Measurements from ENCODE around the gene PALD1.

PALD1 gene

DNA sequence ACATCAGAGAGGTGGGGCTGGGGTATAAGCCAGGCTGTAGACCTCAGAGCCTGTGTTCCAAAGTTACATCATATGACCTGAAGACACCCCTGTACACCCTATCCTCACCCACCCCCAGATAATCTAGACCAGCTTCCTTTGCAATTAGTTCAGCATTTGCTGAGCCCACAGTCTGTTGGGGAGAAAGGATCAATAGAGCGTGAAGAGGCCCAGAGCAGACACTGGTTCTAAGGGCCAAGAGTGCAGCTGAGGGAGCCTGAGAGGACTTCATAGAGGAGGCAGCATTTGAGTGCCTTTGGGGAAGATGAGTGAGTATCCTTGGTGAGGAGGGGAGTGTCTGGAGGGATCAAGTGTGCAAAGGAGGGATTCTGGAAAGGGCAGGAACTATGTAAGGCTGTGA lies 65.3 kb downstream of the PALD1 start:
- Histone ChIP-seq H3K4me2 (no peak overlapping the region), H3K79me2 (ENCODE audit: insufficient read depth, low read depth) (no peaks in the 10 kb centered on the region), H3K27ac (no peak overlapping the region), H3K27me3 (ENCODE audit: insufficient read depth, low read depth) (no peaks in the 10 kb centered on the region), H3K9ac (no peak overlapping the region), H3K4me3 (IDR thresholded peaks at IDR 0.05; ENCODE audit: insufficient read depth, low read depth, low read length) (no peak overlapping the region), H4K20me1 (ENCODE audit: insufficient read depth) (no peaks in the 10 kb centered on the region), H3K4me1 (ENCODE audit: low read depth, poor library complexity, severe bottlenecking) (no peaks in the 10 kb centered on the region), H3K36me3 (ENCODE audit: insufficient read depth) (no peaks in the 10 kb centered on the region), H2AFZ (ENCODE audit: low read depth) (no peak overlapping the region)
- TF ChIP-seq, protein P1, sequence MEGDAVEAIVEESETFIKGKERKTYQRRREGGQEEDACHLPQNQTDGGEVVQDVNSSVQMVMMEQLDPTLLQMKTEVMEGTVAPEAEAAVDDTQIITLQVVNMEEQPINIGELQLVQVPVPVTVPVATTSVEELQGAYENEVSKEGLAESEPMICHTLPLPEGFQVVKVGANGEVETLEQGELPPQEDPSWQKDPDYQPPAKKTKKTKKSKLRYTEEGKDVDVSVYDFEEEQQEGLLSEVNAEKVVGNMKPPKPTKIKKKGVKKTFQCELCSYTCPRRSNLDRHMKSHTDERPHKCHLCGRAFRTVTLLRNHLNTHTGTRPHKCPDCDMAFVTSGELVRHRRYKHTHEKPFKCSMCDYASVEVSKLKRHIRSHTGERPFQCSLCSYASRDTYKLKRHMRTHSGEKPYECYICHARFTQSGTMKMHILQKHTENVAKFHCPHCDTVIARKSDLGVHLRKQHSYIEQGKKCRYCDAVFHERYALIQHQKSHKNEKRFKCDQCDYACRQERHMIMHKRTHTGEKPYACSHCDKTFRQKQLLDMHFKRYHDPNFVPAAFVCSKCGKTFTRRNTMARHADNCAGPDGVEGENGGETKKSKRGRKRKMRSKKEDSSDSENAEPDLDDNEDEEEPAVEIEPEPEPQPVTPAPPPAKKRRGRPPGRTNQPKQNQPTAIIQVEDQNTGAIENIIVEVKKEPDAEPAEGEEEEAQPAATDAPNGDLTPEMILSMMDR (conservative IDR thresholded peaks at IDR 0.05; ENCODE audit: low read depth, low read length), result no peak

DNA sequence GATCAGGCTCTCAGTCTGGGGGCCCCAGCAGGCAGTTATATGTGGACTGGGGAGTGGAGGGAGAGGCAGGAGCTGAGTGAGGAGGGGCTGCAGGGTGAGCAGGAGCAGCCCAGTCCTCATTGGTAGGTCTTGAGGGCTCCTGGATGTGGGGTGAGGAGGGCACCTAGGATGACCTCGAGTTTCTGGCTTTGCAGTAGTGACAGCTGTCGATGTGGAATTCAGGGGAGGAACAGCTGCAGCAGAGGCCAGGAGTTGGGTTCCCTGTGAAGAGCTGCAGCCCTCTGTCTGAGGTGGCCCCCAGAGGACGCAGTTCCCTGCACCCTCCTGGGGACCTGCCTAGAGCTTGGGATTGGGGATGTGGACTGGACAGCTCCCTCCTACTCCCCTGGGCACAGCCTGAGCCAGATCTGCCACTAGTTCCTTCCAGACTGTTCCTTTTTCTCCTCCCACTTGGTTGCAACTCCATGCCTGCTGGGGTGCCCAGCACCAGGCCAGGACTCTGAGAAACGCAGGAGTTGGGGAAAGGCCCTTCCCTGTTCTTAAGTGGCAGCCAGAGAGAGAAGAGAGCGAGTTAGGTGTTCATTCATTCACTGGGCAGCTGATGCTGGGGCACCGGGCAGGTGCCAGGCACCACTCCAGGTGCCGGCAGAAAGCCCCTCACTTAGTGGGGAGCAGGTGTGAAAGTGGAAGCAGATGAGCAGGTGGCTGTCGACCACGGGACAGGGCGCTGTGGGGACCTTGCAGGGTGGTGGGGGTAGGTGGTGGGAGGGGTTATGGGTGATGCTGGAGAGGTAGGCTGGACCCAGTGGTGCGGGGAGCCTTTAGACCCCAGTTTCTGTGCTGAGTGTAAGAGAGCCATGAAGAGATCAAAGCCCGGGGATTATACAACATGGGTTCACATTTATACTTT lies 66.1 kb downstream of the PALD1 start:
- Histone ChIP-seq H3K27me3 (ENCODE audit: insufficient read depth, low read depth) (no peaks in the 10 kb centered on the region), H3K27ac (no peak overlapping the region), H3K4me1 (ENCODE audit: low read depth, poor library complexity, severe bottlenecking) (no peaks in the 10 kb centered on the region), H2AFZ (ENCODE audit: low read depth) (no peak overlapping the region), H3K4me2 (no peak overlapping the region), H3K36me3 (ENCODE audit: insufficient read depth) (no peaks in the 10 kb centered on the region), H3K4me3 (IDR thresholded peaks at IDR 0.05; ENCODE audit: insufficient read depth, low read depth, low read length) (no peak overlapping the region), H4K20me1 (ENCODE audit: insufficient read depth) (no peaks in the 10 kb centered on the region), H3K79me2 (ENCODE audit: insufficient read depth, low read depth) (no peaks in the 10 kb centered on the region), H3K9ac (no peak overlapping the region)
- TF ChIP-seq, protein P1 (conservative IDR thresholded peaks at IDR 0.05; ENCODE audit: low read depth, low read length), result no peak

DNA sequence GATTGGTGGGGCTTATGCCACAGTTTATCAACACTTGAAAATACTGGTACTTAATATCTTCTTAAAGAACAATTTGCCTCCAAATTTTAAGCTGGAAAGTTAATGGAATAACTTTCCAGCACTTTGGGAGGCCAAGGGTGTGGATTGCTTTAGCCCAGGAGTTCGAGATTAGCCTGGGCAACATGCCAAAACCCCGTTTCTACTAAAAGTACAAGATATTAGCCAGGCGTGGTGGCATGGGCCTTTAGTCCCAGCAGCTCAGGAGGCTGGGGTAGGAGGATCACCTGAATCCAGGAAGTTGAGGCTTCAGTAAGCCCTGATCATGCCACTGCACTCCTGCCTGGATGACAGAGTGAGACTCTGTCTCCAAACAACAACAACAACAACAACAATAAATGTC lies 68.0 kb downstream of the PALD1 start:
- H3K79me2 ChIP-seq (ENCODE audit: insufficient read depth, low read depth), result no peaks in the 10 kb centered on the region

DNA sequence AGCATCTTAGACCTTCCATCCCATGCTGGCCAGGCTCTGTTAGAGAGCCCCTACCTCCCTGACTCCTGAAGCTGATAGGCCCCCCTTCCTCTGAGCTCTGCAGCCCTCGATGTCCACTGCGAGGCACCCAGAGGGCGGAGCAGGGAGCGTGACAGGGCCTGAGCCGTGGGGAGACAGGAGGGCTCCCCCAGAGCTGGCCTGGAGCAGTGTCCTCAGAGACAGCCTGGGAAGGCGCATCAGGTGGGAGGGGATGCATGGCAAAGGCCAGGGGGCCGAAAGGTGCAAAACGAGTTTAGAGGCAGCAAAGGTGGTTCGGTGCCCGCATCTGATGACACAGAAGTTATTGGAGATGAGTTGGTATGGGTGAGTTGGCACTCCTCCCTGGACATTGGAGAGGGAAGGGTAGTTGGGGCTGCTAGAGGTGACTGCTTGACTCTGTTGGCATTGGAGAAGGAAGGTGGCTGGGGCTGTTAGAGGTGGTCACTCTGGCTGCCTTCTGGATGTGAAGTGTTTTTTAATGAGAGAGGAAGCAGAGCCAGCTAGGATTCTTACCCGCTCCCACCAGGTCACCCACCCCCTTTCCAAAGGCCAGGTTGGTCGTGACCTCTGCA lies 70.9 kb downstream of the PALD1 start:
- Histone ChIP-seq H4K20me1 (ENCODE audit: insufficient read depth) (no peaks in the 10 kb centered on the region), H3K4me3 (IDR thresholded peaks at IDR 0.05; ENCODE audit: insufficient read depth, low read depth, low read length) (no peak overlapping the region), H3K4me2 (no peak overlapping the region), H3K4me1 (ENCODE audit: low read depth, poor library complexity, severe bottlenecking) (no peaks in the 10 kb centered on the region), H3K27me3 (ENCODE audit: insufficient read depth, low read depth) (peaks cover 8% of the 10 kb centered on the region; the same call in 1 of the 2 replicates), H2AFZ (ENCODE audit: low read depth) (no peak overlapping the region), H3K36me3 (ENCODE audit: insufficient read depth) (no peaks in the 10 kb centered on the region), H3K9ac (no peak overlapping the region), H3K79me2 (ENCODE audit: insufficient read depth, low read depth) (no peaks in the 10 kb centered on the region), H3K27ac (no peak overlapping the region)
- TF ChIP-seq, protein P1 (conservative IDR thresholded peaks at IDR 0.05; ENCODE audit: low read depth, low read length), result no peak

More for the DNA sequence above, 68.0 kb downstream of the PALD1 start:
- no peak overlapping the region for H3K4me3 ChIP-seq (IDR thresholded peaks at IDR 0.05; ENCODE audit: insufficient read depth, low read depth, low read length)
- H4K20me1 ChIP-seq (ENCODE audit: insufficient read depth), result no peaks in the 10 kb centered on the region
- no peak overlapping the region for H3K27ac ChIP-seq
- H3K27me3 ChIP-seq (ENCODE audit: insufficient read depth, low read depth), result peaks cover 2% of the 10 kb centered on the region; the same call in 1 of the 2 replicates
- H3K4me2 ChIP-seq, result no peak overlapping the region
- H3K9ac ChIP-seq, result no peak overlapping the region
- TF ChIP-seq, protein P1 (conservative IDR thresholded peaks at IDR 0.05; ENCODE audit: low read depth, low read length), result no peak
- H3K4me1 ChIP-seq (ENCODE audit: low read depth, poor library complexity, severe bottlenecking), result no peaks in the 10 kb centered on the region
- no peaks in the 10 kb centered on the region for H3K36me3 ChIP-seq (ENCODE audit: insufficient read depth)
- H2AFZ ChIP-seq (ENCODE audit: low read depth), result no peak overlapping the region

All from KMS-11 (cell line).